Measurements from ENCODE around the gene LCN1.

- TF ChIP-seq CTCF (IDR thresholded peaks at IDR 0.05): no peak
- TF ChIP-seq POLR2A (IDR thresholded peaks at IDR 0.05): no peak
Observed at GRCh38 chr9:135501261-135502167, 19.7 kb upstream of the LCN1 start.

Data from body of pancreas (tissue), 4 donors.